Measurements from ENCODE around the gene HTRA2.

- TF ChIP-seq, protein P1, sequence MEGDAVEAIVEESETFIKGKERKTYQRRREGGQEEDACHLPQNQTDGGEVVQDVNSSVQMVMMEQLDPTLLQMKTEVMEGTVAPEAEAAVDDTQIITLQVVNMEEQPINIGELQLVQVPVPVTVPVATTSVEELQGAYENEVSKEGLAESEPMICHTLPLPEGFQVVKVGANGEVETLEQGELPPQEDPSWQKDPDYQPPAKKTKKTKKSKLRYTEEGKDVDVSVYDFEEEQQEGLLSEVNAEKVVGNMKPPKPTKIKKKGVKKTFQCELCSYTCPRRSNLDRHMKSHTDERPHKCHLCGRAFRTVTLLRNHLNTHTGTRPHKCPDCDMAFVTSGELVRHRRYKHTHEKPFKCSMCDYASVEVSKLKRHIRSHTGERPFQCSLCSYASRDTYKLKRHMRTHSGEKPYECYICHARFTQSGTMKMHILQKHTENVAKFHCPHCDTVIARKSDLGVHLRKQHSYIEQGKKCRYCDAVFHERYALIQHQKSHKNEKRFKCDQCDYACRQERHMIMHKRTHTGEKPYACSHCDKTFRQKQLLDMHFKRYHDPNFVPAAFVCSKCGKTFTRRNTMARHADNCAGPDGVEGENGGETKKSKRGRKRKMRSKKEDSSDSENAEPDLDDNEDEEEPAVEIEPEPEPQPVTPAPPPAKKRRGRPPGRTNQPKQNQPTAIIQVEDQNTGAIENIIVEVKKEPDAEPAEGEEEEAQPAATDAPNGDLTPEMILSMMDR (IDR thresholded peaks at IDR 0.05): no peak
- no peak for TF ChIP-seq POLR2A (IDR thresholded peaks at IDR 0.05)
Observed at GRCh38 chr2:74548285-74548899, 18.7 kb downstream of the HTRA2 start.
